Measurements from ENCODE around the gene FAM200A. TPM values are rescaled to one million over a fixed set of nuclear protein-coding genes. Genes with fewer than 3 reads are reported as not detected.

Gene FAM200A
- polyA plus RNA-seq, 4 donors = 2.2 to 10.6 (median 3.9) TPM

DNA sequence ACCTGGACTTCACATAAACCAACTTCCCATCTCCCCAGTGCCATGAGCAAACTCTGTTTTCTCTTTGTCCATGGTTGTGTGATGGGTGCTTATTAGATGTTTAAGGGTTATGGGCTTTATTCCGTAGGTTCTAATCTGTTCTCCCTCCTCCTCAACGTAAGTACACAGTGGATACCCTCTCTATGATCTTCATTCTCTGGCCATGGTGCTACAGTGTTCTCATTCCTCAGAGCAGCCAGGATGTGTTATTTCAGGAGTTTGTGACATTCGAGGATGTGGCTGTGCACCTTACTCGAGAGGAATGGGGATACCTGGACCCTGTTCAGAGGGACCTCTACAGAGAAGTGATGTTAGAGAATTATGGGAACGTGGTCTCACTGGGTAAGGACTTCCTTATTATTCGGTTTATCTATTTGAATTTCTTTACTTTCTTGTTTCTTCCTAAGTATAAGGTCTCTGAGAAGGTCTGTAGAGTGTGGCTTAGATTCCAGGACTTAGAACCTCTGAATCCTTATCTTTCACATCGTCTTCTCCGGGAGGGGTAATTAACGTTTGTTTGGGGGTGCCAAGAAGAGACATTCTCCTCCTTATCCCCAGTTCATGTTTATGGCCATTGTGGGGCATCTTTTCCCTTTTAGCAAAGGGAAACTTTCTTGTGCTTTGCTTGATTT is 10.3 kb upstream of the FAM200A start:
- no peaks in the 10 kb centered on the region for H3K27me3 ChIP-seq (ENCODE audit: control insufficient read depth in 3 of 3, insufficient read depth in 3 of 3, low read length in 3 of 3)
- no peak overlapping the region for H3K4me3 ChIP-seq (ENCODE audit: low read depth in 1 of 3, low read length in 3 of 3)
- H3K9me3 ChIP-seq (ENCODE audit: control insufficient read depth in 2 of 2, insufficient read depth in 1 of 2, low read depth in 1 of 2, low read length in 1 of 2) = no peaks in the 10 kb centered on the region
- no peak for FAIRE-seq
- peaks cover 19 to 38% (median 23%) of the 10 kb centered on the region in 3 donors for H3K36me3 ChIP-seq (ENCODE audit: control insufficient read depth in 3 of 3, insufficient read depth in 2 of 3, low read depth in 1 of 3, low read length in 3 of 3)
- peaks cover under 1 to 7% (median 3%) of the 10 kb centered on the region in 3 donors for H3K4me1 ChIP-seq (ENCODE audit: control insufficient read depth in 3 of 3, insufficient read depth in 2 of 3, low read depth in 1 of 3, low read length in 2 of 3)
- DNase-seq = no peak
- WGBS, 3 donors = 71 to 87% (median 81%) methylated on average over 9 of the region's 9 CpGs
- peak overlapping the region in 2 of 3 donors; percentile 3 to 50 for H3K27ac ChIP-seq (ENCODE audit: low read depth in 1 of 3, low read length in 2 of 3)

DNA sequence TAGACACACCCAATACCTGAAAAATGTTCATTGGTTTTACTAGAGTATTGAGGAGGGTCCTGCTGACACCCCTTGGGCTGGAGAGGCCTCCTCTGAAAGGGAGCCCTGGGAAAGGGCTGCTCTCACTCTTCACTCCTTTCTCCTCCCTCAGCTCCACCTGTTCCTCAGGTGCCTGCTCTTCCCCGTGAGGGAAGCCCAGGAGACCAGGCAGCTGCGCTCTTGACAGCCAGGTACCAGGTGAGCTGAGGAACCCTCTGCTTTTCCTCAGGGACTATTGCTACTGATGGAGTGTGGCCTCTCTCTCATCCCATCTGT is 9.8 kb upstream of the FAM200A start:
- H3K36me3 ChIP-seq (ENCODE audit: control insufficient read depth in 3 of 3, insufficient read depth in 2 of 3, low read depth in 1 of 3, low read length in 3 of 3) = peaks cover 19 to 35% (median 23%) of the 10 kb centered on the region in 3 donors

DNA sequence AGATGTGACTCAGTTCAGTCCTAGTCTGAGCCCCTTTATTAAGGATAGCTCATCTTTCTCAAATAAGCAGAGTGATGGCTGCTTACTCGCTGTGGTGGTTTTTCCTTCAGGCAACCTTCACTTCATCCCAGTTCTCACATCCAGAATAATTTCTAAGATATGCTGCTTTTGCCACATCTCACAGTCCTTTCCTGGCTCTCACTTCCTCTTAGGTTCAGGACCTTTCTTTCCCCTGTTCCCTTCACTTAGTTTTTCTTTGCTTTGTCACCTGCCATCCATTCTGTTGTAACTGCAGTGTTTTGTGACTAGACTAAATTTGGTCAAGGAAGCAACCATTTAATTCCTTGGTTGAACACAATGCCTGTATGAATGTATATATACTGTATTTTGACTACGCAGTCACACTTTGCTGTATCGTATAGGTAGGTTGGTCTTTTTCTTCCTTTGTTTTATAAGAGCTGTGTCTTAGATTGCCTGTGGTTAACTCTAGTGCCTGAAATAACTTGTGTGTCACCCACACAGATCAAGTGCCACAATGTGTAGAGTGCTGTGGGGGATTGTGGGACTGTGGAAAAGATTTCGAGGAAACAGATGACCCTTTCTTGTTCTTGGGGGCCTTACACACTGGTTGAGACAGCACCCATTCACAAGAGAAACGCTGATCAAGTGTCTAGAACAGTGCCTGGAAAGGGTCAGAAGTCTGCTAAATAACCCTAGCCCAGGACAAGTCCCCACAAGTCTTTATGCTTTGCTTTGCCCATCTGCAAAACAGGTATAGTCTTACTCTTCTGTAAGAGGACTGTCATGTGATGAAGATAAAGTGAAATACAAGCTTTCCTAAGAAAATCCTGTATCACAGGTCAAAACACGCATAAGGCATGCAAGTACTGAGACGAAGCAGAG is 9.2 kb upstream of the FAM200A start:
- Histone ChIP-seq H3K4me1 (ENCODE audit: control insufficient read depth in 3 of 3, insufficient read depth in 2 of 3, low read depth in 1 of 3, low read length in 2 of 3) (peaks cover 3 to 9% (median 6%) of the 10 kb centered on the region in 3 donors), H3K9me3 (ENCODE audit: control insufficient read depth in 2 of 2, insufficient read depth in 1 of 2, low read depth in 1 of 2, low read length in 1 of 2) (no peaks in the 10 kb centered on the region), H3K27me3 (ENCODE audit: control insufficient read depth in 3 of 3, insufficient read depth in 3 of 3, low read length in 3 of 3) (no peaks in the 10 kb centered on the region), H3K36me3 (ENCODE audit: control insufficient read depth in 3 of 3, insufficient read depth in 2 of 3, low read depth in 1 of 3, low read length in 3 of 3) (peaks cover 19 to 33% (median 23%) of the 10 kb centered on the region in 3 donors), H3K4me3 (ENCODE audit: low read depth in 1 of 3, low read length in 3 of 3) (no peak overlapping the region), H3K27ac (ENCODE audit: low read depth in 1 of 3, low read length in 2 of 3) (no peak overlapping the region)
- DNase-seq = no peak
- no peak for FAIRE-seq
- WGBS, 3 donors = 92 to 94% (median 93%) methylated on average over 7 of the region's 7 CpGs

More for the DNA sequence above, 9.8 kb upstream of the FAM200A start:
- 92 to 100% (median 94%) methylated on average over 2 of the region's 2 CpGs for WGBS, 3 donors
- Histone ChIP-seq H3K9me3 (ENCODE audit: control insufficient read depth in 2 of 2, insufficient read depth in 1 of 2, low read depth in 1 of 2, low read length in 1 of 2) (no peaks in the 10 kb centered on the region), H3K4me1 (ENCODE audit: control insufficient read depth in 3 of 3, insufficient read depth in 2 of 3, low read depth in 1 of 3, low read length in 2 of 3) (peaks cover 3 to 9% (median 6%) of the 10 kb centered on the region in 3 donors), H3K27me3 (ENCODE audit: control insufficient read depth in 3 of 3, insufficient read depth in 3 of 3, low read length in 3 of 3) (no peaks in the 10 kb centered on the region), H3K27ac (ENCODE audit: low read depth in 1 of 3, low read length in 2 of 3) (no peak overlapping the region), H3K4me3 (ENCODE audit: low read depth in 1 of 3, low read length in 3 of 3) (no peak overlapping the region)
- no peak for DNase-seq
- no peak for FAIRE-seq

DNA sequence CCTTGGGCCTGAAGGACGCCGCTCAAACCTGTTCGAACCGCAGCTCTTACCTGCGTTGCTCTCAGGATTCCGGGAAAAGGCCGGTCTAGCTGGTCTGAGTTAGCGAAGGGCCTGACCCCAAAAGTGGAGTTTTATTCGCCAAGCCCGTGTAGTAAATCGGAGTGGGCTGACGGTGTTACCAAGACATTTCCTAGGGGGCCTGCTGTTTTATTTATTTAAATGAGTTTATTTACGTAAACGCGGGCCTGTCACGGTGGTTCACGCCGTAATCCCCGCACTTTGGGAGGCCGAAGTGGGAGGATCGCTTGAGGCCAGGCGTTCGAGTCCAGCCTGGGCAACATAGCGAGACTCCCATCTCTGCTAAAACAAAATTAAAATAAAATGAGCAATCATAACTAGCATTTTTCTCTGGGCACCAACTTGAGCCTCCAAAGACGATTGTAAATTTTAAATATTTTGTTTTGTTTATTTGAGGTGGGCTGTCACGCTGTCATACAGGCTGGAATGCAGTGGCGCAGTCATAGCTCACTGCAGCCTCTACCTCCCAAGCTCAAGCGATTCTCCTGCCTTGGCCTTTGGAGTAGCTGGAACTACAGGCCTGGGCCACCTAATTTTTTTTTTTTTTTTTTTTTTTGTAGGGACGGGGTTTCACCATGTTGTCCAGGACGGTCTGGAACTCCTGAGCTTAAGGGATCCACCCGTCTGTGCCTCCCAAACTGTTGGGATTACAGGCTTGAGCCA is 7.4 kb upstream of the FAM200A start:
- Histone ChIP-seq H3K27me3 (ENCODE audit: control insufficient read depth in 3 of 3, insufficient read depth in 3 of 3, low read length in 3 of 3) (no peaks in the 10 kb centered on the region), H3K4me1 (ENCODE audit: control insufficient read depth in 3 of 3, insufficient read depth in 2 of 3, low read depth in 1 of 3, low read length in 2 of 3) (peaks cover 3 to 9% (median 6%) of the 10 kb centered on the region in 3 donors), H3K4me3 (ENCODE audit: low read depth in 1 of 3, low read length in 3 of 3) (peak overlapping the region; percentile 76 to 94 (median 76)), H3K27ac (ENCODE audit: low read depth in 1 of 3, low read length in 2 of 3) (peak overlapping the region; percentile 96 to 98 (median 97)), H3K36me3 (ENCODE audit: control insufficient read depth in 3 of 3, insufficient read depth in 2 of 3, low read depth in 1 of 3, low read length in 3 of 3) (peaks cover 17 to 34% (median 19%) of the 10 kb centered on the region in 3 donors), H3K9me3 (ENCODE audit: control insufficient read depth in 2 of 2, insufficient read depth in 1 of 2, low read depth in 1 of 2, low read length in 1 of 2) (no peaks in the 10 kb centered on the region)
- 16 to 25% (median 20%) methylated on average over 31 of the region's 31 CpGs for WGBS, 3 donors
- FAIRE-seq (no peak), DNase-seq (no peak)

DNA sequence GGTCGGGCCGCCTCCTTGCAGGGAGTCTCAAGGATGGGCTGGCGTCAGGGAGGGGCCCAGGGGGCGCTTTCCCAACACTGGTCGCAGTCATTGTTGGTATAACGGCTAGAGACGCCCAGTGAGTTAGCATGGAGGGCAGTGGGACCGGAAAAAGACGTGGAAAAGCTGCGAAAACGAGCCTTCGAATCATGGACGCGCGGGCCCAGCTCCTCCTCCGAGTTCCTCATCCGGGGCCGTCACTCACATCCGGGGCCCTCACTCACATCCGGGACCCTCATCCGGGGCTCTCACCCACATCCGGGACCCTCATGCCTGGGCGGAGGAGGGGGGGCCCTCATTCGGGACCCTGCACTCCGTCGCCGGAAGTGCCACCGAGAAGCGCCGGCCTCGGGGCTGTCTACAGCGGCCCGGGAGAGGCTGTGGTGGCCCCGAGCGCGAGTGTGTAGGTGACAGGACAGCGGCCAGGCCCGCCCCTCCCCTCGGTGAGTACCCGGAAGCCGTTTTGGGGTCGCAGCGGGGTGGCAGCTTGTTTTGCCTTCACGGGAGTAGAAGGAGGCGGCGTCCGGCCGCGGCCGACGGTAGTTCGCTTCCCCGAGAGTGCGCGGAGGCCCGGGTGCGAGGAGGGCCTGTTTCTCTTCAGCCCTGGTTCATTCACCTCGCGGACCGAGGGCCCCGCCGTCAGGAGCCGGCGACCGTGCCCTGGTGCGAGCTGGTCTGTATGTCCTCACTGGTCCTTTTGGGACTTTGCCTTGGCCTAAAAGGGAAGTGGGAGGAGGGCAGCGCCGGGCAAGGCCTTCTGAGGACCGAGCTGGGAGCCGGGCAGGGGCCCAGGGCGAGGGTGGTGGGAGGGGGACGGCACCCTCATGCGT is 6.6 kb upstream of the FAM200A start, which contains the start of gene ZNF655:
TSS of gene ZNF655 (plus strand) at position 337 of the 869 bp plus-strand sequence. CDS start 1,918 bp downstream, outside the sequence.
- H3K9me3 ChIP-seq (ENCODE audit: control insufficient read depth in 2 of 2, insufficient read depth in 1 of 2, low read depth in 1 of 2, low read length in 1 of 2) = no peaks in the 10 kb centered on the region
- peaks cover 11 to 28% (median 13%) of the 10 kb centered on the region in 3 donors for H3K36me3 ChIP-seq (ENCODE audit: control insufficient read depth in 3 of 3, insufficient read depth in 2 of 3, low read depth in 1 of 3, low read length in 3 of 3)
- WGBS, 3 donors = 0 to 1% (median 0%) methylated on average over 55 to 73 of the region's 73 CpGs
- peak within 1 kb of the TSS; percentile 96 to 98 (median 97) for H3K27ac ChIP-seq (ENCODE audit: low read depth in 1 of 3, low read length in 2 of 3)
- DNase-seq (peak; percentile 84 to 96), FAIRE-seq (no peak)
- H3K27me3 ChIP-seq (ENCODE audit: control insufficient read depth in 3 of 3, insufficient read depth in 3 of 3, low read length in 3 of 3) = no peaks in the 10 kb centered on the region
- peaks cover 3 to 9% (median 6%) of the 10 kb centered on the region in 3 donors for H3K4me1 ChIP-seq (ENCODE audit: control insufficient read depth in 3 of 3, insufficient read depth in 2 of 3, low read depth in 1 of 3, low read length in 2 of 3)
- peak within 1 kb of the TSS; percentile 76 to 94 (median 76) for H3K4me3 ChIP-seq (ENCODE audit: low read depth in 1 of 3, low read length in 3 of 3)

DNA sequence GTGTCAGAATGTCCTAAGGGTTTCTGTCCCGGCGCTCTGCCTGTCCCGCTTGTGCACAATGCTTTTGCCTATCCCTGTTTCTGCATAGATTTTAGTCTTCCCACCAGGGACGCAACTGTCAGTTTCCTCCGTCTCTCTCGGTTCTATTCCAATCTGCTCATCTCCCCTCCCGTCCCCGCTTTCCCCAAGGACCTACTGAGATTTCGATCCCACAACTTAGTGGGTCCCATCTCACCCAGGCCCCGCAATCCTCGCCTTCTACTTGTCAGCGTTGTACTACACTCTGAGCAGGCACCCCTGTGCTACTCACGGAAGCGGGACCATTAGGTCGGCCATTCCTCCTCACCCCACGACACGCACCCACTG is 6.0 kb upstream of the FAM200A start:
- WGBS, 3 donors = 0 to 1% (median 1%) methylated on average over 17 of the region's 17 CpGs
- Histone ChIP-seq H3K4me3 (ENCODE audit: low read depth in 1 of 3, low read length in 3 of 3) (peak overlapping the region; percentile 76 to 94 (median 76)), H3K27ac (ENCODE audit: low read depth in 1 of 3, low read length in 2 of 3) (peak overlapping the region; percentile 96 to 98 (median 97)), H3K27me3 (ENCODE audit: control insufficient read depth in 3 of 3, insufficient read depth in 3 of 3, low read length in 3 of 3) (no peaks in the 10 kb centered on the region), H3K4me1 (ENCODE audit: control insufficient read depth in 3 of 3, insufficient read depth in 2 of 3, low read depth in 1 of 3, low read length in 2 of 3) (peaks cover 3 to 9% (median 6%) of the 10 kb centered on the region in 3 donors), H3K9me3 (ENCODE audit: control insufficient read depth in 2 of 2, insufficient read depth in 1 of 2, low read depth in 1 of 2, low read length in 1 of 2) (no peaks in the 10 kb centered on the region), H3K36me3 (ENCODE audit: control insufficient read depth in 3 of 3, insufficient read depth in 2 of 3, low read depth in 1 of 3, low read length in 3 of 3) (peaks cover 11 to 22% (median 13%) of the 10 kb centered on the region in 3 donors)
- FAIRE-seq = no peak
- DNase-seq = no peak

DNA sequence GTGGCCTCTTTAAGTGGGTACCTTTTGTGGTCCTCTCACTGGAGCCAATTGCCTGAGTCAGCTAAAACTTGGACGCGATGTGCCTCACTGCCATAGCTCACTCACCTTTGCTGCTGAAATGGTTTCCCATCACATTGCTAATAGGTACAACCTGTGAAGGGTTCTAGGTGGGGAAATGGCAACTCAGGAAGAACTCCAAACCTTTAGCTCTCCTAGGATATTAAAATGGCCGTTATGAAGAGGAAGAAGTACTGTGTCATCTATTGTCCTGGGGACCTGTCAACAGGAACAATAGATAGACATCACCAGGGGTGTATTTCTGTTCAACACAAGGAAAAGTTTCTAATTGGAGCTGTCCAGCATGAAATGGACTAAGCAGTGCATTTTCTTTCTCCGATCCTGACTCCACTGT is 5.3 kb upstream of the FAM200A start:
- DNase-seq (peak in 1 of 2 donors; percentile 8), FAIRE-seq (no peak)
- H3K4me1 ChIP-seq (ENCODE audit: control insufficient read depth in 3 of 3, insufficient read depth in 2 of 3, low read depth in 1 of 3, low read length in 2 of 3) = peaks cover 3 to 9% (median 9%) of the 10 kb centered on the region in 3 donors
- H3K27ac ChIP-seq (ENCODE audit: low read depth in 1 of 3, low read length in 2 of 3) = peak overlapping the region in 1 of 3 donors; percentile 98
- H3K9me3 ChIP-seq (ENCODE audit: control insufficient read depth in 2 of 2, insufficient read depth in 1 of 2, low read depth in 1 of 2, low read length in 1 of 2) = no peaks in the 10 kb centered on the region
- peaks cover 10 to 20% (median 11%) of the 10 kb centered on the region in 3 donors for H3K36me3 ChIP-seq (ENCODE audit: control insufficient read depth in 3 of 3, insufficient read depth in 2 of 3, low read depth in 1 of 3, low read length in 3 of 3)
- no peaks in the 10 kb centered on the region for H3K27me3 ChIP-seq (ENCODE audit: control insufficient read depth in 3 of 3, insufficient read depth in 3 of 3, low read length in 3 of 3)
- 73 to 84% (median 81%) methylated on average over 4 of the region's 4 CpGs for WGBS, 3 donors
- peak overlapping the region in 2 of 3 donors; percentile 76 to 94 for H3K4me3 ChIP-seq (ENCODE audit: low read depth in 1 of 3, low read length in 3 of 3)

Measured in small intestine (tissue), 7 donors.